Adrenal gland (tissue), 5 donors: ENCODE data around the gene CDKL1.

Experiments
- POLR2A ChIP-seq, 2 donors: fragments of 450-650 bp; IDR thresholded peaks; one replicate each; pipeline ENCODE4 v1.6.1; 2017; ENCODE audit warnings: antibody characterized with exemption in 2 of 2, mild to moderate bottlenecking in 2 of 2, moderate library complexity in 1 of 2
- TF ChIP-seq, protein P1 (sequence below), 6 experiments: fragments of 450-650 bp in 4 of 6; fragments of 200-600 bp in 2 of 6; sonication (generic) in 1 of 6; IDR thresholded peaks; 1 replicate in 5 of 6; 2 replicates in 1 of 6; pipeline versions ENCODE4 v1.5.1 to v1.8.0; 2016 to 2021; ENCODE audit warnings: antibody characterized with exemption in 6 of 6, mild to moderate bottlenecking in 2 of 6, moderate library complexity in 1 of 6
- donor health status: DM: no; HTN: no; CAD: no.

DNA sequence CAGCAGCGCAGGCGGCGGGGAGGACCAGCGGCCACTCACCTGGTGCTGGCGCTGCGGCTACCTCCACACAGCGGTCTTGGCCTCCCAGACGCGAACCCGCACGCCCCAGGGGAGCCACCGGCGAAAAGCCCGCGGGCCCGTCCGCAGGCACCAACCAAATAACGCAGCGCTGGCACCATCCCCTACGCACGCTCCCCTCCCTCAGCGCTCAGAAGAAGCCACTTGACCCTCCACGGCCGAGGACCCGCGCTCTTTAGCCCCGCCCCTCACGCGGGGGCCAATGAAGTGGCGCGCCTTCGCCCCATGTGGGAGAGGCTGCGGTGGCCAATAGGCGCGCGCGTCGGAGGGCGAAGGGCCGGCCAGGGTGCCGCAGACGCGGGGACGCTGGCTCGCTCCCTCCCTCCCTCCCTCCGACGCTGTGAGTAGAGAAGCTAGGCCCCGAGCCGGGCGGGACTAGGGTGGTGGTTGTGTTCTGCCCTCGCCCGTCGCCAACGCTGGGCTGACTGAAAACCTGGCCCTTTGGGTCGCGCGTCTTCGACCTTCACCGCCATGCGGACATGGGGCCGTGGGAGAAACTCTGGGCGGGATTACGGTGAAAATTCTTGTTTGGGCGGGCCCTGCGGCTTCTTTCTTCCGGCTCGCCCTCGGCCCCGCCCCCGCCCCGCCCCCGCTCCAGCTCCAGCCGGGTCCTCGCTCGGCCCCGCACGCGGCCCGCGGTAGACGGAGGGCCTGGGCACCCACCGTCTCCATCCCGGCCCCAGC is 84.5 kb downstream of the CDKL1 start, which contains the start of the genes DMAC2L and L2HGDH:
- TF ChIP-seq, protein P1, sequence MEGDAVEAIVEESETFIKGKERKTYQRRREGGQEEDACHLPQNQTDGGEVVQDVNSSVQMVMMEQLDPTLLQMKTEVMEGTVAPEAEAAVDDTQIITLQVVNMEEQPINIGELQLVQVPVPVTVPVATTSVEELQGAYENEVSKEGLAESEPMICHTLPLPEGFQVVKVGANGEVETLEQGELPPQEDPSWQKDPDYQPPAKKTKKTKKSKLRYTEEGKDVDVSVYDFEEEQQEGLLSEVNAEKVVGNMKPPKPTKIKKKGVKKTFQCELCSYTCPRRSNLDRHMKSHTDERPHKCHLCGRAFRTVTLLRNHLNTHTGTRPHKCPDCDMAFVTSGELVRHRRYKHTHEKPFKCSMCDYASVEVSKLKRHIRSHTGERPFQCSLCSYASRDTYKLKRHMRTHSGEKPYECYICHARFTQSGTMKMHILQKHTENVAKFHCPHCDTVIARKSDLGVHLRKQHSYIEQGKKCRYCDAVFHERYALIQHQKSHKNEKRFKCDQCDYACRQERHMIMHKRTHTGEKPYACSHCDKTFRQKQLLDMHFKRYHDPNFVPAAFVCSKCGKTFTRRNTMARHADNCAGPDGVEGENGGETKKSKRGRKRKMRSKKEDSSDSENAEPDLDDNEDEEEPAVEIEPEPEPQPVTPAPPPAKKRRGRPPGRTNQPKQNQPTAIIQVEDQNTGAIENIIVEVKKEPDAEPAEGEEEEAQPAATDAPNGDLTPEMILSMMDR (IDR thresholded peaks at IDR 0.05): no peak
- TF ChIP-seq POLR2A (IDR thresholded peaks at IDR 0.05): peak; percentile 56 to 82
